Midbrain (tissue), 1 donor: ENCODE results near the gene CD68.
"Not testable (repeated sequence)": the region's sequence is repeated elsewhere in the genome, so short reads cannot be mapped to it uniquely, and the experiment has no call there.

Experiments used
- DNase-seq: peaks from one replicate; lab custom pipeline; 2025; lab: John Stamatoyannopoulos, UW

The CD68 gene

GRCh38 chr17:7613769-7614424, 34.5 kb downstream of the CD68 start:
- DNase-seq, result no peak

- peak; percentile 99 for DNase-seq
These were observed 35.2 kb downstream of the CD68 start, which contains the start of gene FXR2 for GRCh38 chr17:7614425-7615264. FXR2 (minus strand) TSS chr17:7614897; CDS start chr17:7614532, 365 bp downstream.

GRCh38 chr17:7615265-7615747, 35.9 kb downstream of the CD68 start:
- no peak for DNase-seq

- DNase-seq, result no peak
These were observed 39.2 kb downstream of the CD68 start for GRCh38 chr17:7618608-7619007.

GRCh38 chr17:7620835-7621234, 41.4 kb downstream of the CD68 start:
- DNase-seq, result no peak

GRCh38 chr17:7623661-7624060, 44.2 kb downstream of the CD68 start:
- no peak for DNase-seq

- DNase-seq, result not testable (repeated sequence)
These were observed 46.3 kb downstream of the CD68 start for GRCh38 chr17:7625749-7626148.

GRCh38 chr17:7626307-7626706, 46.9 kb downstream of the CD68 start:
- DNase-seq, result no peak

- no peak for DNase-seq
These were observed 47.5 kb downstream of the CD68 start for GRCh38 chr17:7626956-7627249.

GRCh38 chr17:7627250-7628121, 48.0 kb downstream of the CD68 start, which contains the start of gene SAT2:
SAT2 (minus strand) TSS chr17:7627821; CDS start chr17:7627635, 186 bp downstream.
- peak; percentile 94 for DNase-seq

GRCh38 chr17:7629939-7630571, 50.6 kb downstream of the CD68 start, which contains the start of gene SHBG:
SHBG (plus strand) TSS chr17:7630135; CDS start chr17:7630173, 38 bp downstream.
- DNase-seq, result no peak
